Panc1 (cell line): ENCODE measurements around the gene RASEF. TPM values are rescaled to one million over a fixed set of nuclear protein-coding genes. Genes with fewer than 3 reads are reported as not detected.
"Not testable (repeated sequence)": the region's sequence is repeated elsewhere in the genome, so short reads cannot be mapped to it uniquely, and the experiment has no call there.

Source experiments
- ATAC-seq: fragments of 200-7000 bp; cut with Tn5 transposase; 2 replicates; pipeline ENCODE4 v1.9.1; 2020; ENCODE audit warnings: mild to moderate bottlenecking, moderate library complexity
- BruUV-seq: library from RNA; stranded (reverse); fragments of 400-500 nt; replicated peaks from 2 replicates; lab custom pipeline; 2021; lab: Mats Ljungman, UMichigan
- CTCF ChIA-PET: fragments of 300-600 bp; sonication (Branson Sonifier 250); formaldehyde crosslinking; loops from one replicate; lab custom pipeline; 2022; ENCODE audit warnings: antibody characterized with exemption; lab: Charles Lee
- POLR2A ChIA-PET: fragments of 300-600 bp; sonication (Branson Sonifier 250); formaldehyde crosslinking; loops from one replicate; lab custom pipeline; 2022; ENCODE audit warnings: antibody characterized with exemption; lab: Charles Lee
- DNase-seq: peaks from one replicate; pipeline ENCODE4 v3.0.0-alpha.2; 2010; ENCODE audit warnings: low read depth, low spot score
- H3K27ac ChIP-seq: 2 replicates; pipeline ENCODE4 v1.5.1; 2011; ENCODE audit warnings: mild to moderate bottlenecking, low read length, inconsistent platforms
- H3K27me3 ChIP-seq: fragments of 200-500 bp; sonication (Bioruptor generic); 2 replicates; pipeline ENCODE4 v1.6.0; 2014; ENCODE audit warnings: low read length, inconsistent platforms; ENCODE audit not compliant: control insufficient read depth, insufficient read depth
- H3K36me3 ChIP-seq: fragments of 200-500 bp; sonication (Bioruptor generic); 2 replicates; pipeline ENCODE4 v1.5.1; 2014; ENCODE audit warnings: inconsistent platforms, mild to moderate bottlenecking, low read length, moderate library complexity; ENCODE audit not compliant: control insufficient read depth, insufficient read depth
- H3K4me1 ChIP-seq: 2 replicates; pipeline ENCODE4 v1.5.1; 2011; ENCODE audit warnings: inconsistent platforms, mild to moderate bottlenecking, low read length, moderate library complexity; ENCODE audit not compliant: control insufficient read depth, insufficient read depth
- H3K4me3 ChIP-seq, 2 experiments: 2 replicates each; pipeline ENCODE4 v1.5.1; 2011 to 2012; ENCODE audit warnings: low read depth in 2 of 2, low read length in 2 of 2, mild to moderate bottlenecking in 2 of 2, inconsistent platforms in 1 of 2, moderate library complexity in 1 of 2
- H3K9me3 ChIP-seq: fragments of 200-500 bp; sonication (Bioruptor generic); 2 replicates; pipeline ENCODE4 v1.5.1; 2014; ENCODE audit warnings: low read depth, mild to moderate bottlenecking, inconsistent platforms, low read length, moderate library complexity; ENCODE audit not compliant: control insufficient read depth, insufficient read depth
- POLR2AphosphoS5 ChIP-seq: IDR thresholded peaks from 2 replicates; pipeline ENCODE4 v1.6.1; 2012; ENCODE audit warnings: mild to moderate bottlenecking, low read depth, low read length, moderate library complexity
- SIN3A ChIP-seq: IDR thresholded peaks from 2 replicates; pipeline ENCODE4 v1.6.1; 2012; ENCODE audit warnings: low read depth, mild to moderate bottlenecking, low read length, moderate library complexity, borderline replicate concordance; ENCODE audit not compliant: insufficient read depth
- TCF7L2 ChIP-seq: IDR thresholded peaks from 2 replicates; pipeline ENCODE4 v1.6.1; 2011; ENCODE audit warnings: mild to moderate bottlenecking, low read depth, low read length, inconsistent platforms
- in situ Hi-C: cut with HindIII; loops from 2 replicates; pipeline ENCODE4 v1.10.0; 2016; ENCODE audit warnings: low sequenced_read_pairs, low pct_unique_long_range_greater_than_20kb
- intact Hi-C: fragments of 100-400 bp; cut with micrococcal nuclease; formaldehyde crosslinking; loops from one replicate; pipeline ENCODE4 v1.10.0; 2022; ENCODE audit not compliant: unreplicated experiment
- total RNA-seq: library from RNA; stranded (reverse); gene quantifications from one replicate; pipeline ENCODE4 v1.2.1, GENCODE V29; 2021; ENCODE audit not compliant: unreplicated experiment
- TF ChIP-seq, protein P1 (sequence below), 2 experiments: IDR thresholded peaks; 2 replicates each; pipeline ENCODE4 v1.6.1; 2011 to 2012; ENCODE audit warnings: low read depth in 2 of 2, control low read depth in 1 of 2, low read length in 1 of 2, mild to moderate bottlenecking in 1 of 2, moderate library complexity in 1 of 2; ENCODE audit not compliant: insufficient read depth in 1 of 2
- TF ChIP-seq, protein P2 (sequence below): fragments of 450-650 bp; IDR thresholded peaks from 2 replicates; pipeline ENCODE4 v1.5.1; 2017; ENCODE audit warnings: mild to moderate bottlenecking

The RASEF gene
- total RNA-seq, 1 experiment from 2014 or later: 2.9 TPM

DNA sequence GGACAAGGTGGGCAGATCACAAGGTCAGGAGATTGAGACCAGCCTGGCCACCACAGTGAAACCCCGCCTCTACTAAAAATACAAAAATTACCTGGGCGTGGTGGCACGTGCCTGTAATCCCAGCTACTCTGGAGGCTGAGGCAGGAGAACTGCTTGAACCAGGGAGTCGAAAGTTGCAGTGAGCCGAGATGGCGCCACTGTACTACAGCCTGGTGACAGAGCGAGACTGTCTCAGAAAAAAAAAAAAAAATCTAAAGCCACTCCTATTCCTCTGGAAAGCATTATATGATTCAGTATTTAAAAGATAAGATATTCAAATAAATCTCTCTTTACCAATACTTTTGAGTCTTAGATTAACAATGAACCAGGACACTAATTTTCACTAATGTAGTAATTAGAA, 13.0 kb upstream of the RASEF start:
- H3K9me3 ChIP-seq, ATAC-seq, H3K4me3 ChIP-seq, POLR2A ChIA-PET, BruUV-seq, H3K4me1 ChIP-seq, DNase-seq, H3K27me3 ChIP-seq, H3K36me3 ChIP-seq, intact Hi-C loops, CTCF ChIA-PET, H3K27ac ChIP-seq, in situ Hi-C loops: not testable (repeated sequence)

DNA sequence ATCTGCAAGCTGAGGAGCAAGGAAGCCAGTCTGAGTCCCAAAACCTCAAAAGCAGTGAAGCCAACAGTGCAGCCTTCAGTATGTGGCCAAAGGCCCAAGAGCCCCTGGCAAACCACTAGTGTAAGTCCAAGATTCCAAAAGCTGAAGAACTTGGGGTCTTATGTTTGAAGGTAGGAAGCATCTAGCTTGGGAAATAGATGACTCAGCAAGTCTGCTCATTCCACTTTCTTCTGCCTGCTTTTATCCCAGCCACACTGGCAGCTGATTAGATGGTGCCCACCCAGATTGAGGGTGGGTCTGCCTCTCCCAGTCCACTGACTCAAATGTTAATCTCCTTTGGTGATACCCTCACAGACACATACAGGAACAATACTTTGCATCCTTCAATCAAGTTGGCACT, 9.6 kb upstream of the RASEF start:
- H3K27me3 ChIP-seq, BruUV-seq, H3K9me3 ChIP-seq, DNase-seq, ATAC-seq, H3K27ac ChIP-seq, in situ Hi-C loops, H3K4me3 ChIP-seq, CTCF ChIA-PET, H3K36me3 ChIP-seq, intact Hi-C loops, H3K4me1 ChIP-seq, POLR2A ChIA-PET: not testable (repeated sequence)

DNA sequence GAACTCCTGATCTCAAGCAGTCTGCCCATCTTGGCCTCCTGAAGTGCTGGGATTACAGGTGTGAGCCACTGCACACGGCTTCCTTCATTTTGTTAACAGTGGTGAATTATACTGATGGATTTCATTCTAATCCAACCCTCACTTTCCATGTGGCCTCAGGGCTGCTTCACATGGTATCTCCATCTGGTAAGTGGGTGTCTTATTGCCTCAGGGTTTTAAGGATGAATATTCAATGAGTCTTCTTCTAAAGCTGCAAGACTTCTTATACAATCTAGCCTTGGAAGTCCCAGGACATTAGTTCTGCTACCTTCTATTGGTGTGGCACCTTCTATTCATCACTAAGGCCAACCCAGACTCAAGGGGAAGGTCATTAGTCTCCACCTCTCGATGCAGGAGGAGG, 8.7 kb upstream of the RASEF start:
- no peak for DNase-seq
- no peak for ATAC-seq
- Histone ChIP-seq H3K36me3 (no peaks in the 10 kb centered on the region), H3K4me1 (no peaks in the 10 kb centered on the region), H3K27ac (no peak overlapping the region), H3K9me3 (no peaks in the 10 kb centered on the region), H3K4me3 (no peak overlapping the region), H3K27me3 (no peaks in the 10 kb centered on the region)
- ChIA-PET POLR2A (no interaction called here), CTCF (no interaction called here)
- in situ Hi-C loops (no loop called here), intact Hi-C loops (no loop called here)
- BruUV-seq: no TSS peak
- TF ChIP-seq TCF7L2 (no peak), POLR2AphosphoS5 (no peak), SIN3A (no peak)
- TF ChIP-seq, protein P1, sequence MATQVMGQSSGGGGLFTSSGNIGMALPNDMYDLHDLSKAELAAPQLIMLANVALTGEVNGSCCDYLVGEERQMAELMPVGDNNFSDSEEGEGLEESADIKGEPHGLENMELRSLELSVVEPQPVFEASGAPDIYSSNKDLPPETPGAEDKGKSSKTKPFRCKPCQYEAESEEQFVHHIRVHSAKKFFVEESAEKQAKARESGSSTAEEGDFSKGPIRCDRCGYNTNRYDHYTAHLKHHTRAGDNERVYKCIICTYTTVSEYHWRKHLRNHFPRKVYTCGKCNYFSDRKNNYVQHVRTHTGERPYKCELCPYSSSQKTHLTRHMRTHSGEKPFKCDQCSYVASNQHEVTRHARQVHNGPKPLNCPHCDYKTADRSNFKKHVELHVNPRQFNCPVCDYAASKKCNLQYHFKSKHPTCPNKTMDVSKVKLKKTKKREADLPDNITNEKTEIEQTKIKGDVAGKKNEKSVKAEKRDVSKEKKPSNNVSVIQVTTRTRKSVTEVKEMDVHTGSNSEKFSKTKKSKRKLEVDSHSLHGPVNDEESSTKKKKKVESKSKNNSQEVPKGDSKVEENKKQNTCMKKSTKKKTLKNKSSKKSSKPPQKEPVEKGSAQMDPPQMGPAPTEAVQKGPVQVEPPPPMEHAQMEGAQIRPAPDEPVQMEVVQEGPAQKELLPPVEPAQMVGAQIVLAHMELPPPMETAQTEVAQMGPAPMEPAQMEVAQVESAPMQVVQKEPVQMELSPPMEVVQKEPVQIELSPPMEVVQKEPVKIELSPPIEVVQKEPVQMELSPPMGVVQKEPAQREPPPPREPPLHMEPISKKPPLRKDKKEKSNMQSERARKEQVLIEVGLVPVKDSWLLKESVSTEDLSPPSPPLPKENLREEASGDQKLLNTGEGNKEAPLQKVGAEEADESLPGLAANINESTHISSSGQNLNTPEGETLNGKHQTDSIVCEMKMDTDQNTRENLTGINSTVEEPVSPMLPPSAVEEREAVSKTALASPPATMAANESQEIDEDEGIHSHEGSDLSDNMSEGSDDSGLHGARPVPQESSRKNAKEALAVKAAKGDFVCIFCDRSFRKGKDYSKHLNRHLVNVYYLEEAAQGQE (IDR thresholded peaks at IDR 0.05; ENCODE audit: insufficient read depth in 1 of 2, low read depth in 2 of 2, low read length in 1 of 2): no peak
- TF ChIP-seq, protein P2, sequence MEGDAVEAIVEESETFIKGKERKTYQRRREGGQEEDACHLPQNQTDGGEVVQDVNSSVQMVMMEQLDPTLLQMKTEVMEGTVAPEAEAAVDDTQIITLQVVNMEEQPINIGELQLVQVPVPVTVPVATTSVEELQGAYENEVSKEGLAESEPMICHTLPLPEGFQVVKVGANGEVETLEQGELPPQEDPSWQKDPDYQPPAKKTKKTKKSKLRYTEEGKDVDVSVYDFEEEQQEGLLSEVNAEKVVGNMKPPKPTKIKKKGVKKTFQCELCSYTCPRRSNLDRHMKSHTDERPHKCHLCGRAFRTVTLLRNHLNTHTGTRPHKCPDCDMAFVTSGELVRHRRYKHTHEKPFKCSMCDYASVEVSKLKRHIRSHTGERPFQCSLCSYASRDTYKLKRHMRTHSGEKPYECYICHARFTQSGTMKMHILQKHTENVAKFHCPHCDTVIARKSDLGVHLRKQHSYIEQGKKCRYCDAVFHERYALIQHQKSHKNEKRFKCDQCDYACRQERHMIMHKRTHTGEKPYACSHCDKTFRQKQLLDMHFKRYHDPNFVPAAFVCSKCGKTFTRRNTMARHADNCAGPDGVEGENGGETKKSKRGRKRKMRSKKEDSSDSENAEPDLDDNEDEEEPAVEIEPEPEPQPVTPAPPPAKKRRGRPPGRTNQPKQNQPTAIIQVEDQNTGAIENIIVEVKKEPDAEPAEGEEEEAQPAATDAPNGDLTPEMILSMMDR: no peak
